ENCODE data around the gene CKAP2L.

The CKAP2L gene

DNA sequence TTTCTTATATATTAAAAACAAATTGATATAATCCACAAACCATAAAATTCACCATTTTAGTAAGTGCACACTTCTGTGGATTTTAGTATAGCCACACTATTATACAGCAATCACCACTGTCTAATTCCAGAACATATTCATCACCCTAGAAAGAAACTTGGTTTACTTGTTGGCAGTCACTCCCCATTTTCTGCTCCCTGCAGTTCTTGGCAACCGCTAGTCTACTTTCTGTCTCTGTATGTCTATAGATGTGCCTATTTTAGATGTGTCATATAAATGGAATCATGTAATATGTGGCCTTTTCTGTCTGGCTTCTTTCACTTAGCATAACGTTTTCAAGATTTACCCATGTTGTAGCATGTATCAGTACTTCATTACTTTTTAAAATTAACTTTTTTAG, 5.7 kb downstream of the CKAP2L start:
- no peak for DNase-seq

DNA sequence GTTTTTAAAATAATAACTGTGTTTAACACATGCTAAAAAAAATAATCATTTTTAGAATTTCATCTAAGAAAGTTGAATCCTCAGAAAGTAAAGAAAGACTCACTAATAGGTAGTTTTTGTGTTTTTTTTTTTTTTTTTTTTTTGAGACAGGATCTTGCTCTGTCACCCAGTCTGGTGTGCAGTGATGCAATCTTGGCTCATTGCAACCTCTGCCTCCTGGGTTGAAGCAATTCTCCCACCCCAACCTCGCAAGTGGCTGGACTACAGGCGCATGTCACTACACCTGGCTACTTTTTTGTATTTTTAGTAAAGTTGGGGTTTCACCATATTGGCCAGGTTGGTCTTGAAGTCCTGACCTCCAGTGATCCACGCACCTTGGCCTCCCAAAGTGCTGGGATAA, 7.1 kb downstream of the CKAP2L start:
- no peak for DNase-seq

DNA sequence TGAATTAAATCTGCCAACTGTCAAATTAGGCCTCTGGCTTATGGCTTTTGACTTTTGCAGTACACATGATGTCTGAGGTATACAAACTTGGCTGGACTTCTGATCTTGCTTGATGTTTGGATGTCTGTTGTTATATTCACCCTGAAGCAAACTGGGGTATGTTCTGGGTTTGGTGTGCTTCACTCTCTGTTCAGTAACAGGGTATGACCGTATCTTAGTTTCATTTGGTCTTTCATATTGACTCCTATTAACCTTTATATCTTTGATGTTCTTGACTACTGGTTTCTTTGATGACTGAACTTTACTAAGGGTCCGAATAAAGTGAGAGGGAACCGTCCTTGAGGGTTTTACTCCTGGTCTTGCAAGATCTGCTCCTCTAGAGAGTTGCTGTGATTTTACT, 8.2 kb downstream of the CKAP2L start:
- DNase-seq = no peak

DNA sequence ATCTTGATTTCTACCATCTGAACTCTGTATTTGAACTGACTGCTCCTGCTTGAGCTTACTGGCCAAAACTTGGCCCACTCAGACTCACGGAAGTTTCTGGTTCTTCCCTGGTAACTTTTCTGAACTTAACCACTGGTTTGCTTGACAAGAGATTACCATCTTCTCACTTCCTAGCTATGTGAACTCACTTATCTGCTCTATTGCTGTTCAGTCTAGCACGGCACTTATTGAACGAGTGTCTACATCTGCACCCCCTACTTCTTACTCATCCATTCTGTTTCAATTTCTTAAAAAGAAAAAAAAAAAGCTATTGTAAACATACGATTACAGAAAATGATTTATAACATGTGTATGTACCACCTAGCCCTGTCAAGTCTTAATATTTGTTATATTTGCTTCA, 9.0 kb downstream of the CKAP2L start:
- no peak for DNase-seq

DNA sequence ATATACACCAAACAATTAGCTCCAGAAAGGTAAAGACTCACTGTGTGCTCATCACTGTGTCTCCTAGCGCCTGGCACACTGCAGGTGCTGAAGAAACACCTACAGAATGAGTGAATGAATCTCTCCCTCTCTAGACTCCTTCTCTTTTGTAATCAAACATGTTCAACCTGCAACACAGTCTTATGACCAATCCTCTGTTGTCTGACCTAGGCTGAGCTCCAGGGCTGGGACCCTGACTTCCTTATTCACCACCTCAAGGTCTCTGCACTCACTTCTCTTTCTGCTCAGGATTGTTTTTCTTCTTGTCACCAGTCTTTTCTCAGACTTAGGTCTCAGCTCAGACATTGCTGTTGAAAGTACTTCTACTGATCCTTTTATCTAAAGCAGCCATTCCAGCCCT, 9.8 kb downstream of the CKAP2L start:
- no peak for DNase-seq

DNA sequence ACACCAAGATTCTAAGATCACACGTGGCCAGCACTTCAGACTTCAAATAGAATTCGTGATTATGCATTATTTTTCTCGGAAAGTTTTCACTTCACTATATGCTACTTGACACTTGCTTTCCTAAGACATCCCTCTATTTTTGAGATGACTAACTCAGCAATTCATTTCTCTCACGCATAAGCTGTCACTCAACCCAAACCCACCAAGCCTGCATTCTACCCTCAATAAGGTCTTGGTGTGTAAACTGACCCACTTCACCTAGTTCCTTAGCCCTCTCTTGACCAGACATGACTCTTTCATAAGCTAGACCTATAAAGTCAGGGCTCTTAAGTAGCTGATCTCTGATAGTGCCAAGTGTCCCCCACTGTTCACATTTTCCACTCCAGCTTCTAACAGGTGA, 11.7 kb downstream of the CKAP2L start:
- DNase-seq = no peak

DNA sequence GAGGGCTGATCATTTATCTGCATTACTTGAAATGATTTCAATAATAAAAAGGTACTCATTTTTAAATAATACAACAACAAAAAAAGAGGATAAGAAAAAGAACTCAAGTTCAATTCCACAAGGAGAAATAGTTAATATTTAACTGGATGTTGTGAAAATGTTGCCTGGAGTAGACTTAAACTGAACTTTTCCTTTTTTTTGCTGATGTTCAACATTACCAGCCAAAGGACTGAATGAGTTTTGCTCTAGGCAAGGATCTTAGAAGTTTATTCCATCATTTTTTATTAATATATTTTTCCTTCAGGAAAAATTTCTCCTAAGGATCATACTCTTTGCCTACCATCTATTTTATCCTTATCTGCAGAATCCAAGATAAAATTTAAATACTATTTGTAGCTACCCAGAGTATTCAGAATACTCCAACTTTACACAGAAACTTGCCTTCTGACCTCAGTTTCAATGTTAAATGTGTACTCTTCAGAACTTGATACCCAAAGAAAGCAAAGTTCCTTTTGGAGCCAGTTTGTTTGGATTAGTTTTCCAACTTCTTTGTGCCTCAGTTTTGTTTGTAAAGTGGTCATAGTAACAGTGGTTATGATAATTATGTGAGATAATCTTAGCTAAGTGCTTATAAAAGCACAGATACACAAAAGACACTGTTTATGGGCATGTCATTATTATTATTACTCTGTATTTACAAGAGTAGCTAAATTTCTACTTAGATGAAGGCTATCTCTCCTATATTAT, 12.8 kb downstream of the CKAP2L start:
- no peak for DNase-seq

DNA sequence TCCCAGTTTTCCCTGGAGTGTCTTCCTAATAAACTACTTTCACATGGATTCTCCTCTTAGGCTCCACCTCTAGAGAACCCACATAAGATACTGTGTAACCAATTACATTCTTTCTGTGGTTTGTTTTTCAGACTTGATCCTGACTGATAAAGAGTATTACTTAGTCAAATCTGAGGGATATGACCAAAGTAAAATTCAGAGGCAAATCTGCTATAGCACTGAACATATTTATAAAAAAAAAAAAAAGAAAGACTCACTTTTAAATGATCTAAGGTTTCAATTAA, 13.9 kb downstream of the CKAP2L start:
- DNase-seq = no peak

DNA sequence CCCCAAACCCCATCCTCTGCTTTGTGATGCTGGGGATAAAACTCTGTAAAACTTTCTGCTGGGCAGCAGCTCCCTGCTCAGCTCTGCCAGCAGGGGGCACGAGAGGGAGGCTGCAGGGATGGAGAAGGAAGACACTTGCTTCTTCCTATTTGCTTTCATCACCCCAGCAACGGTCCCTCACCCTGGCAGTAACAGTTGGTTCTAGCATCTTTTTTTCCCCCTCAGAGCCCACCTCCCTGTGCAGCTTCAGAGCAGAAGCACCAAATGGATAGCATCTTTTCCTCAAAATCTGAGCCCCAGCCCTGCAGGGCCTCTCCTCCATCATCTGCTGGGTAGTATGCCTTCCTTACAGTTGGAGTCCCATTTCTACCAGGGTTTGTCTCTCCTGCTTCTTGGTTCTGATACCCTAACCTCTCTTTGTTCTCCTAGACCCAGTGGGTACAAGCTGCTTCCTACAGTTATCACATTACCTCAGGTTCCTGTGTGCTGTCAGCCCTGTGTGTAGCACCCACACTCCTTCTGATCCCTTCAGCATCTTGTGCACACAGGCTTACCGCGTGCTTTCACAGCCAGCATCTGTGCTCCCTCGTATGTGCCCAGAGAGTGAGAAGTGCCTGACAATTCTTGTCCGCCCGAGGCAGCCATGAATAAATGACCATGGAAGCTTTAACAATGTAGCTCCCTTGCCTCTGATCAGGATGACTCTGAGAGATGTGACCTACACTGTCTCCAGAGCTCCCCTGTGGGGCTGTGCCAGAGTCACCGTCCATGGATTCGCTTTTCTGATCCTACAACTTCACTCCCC, 14.5 kb downstream of the CKAP2L start:
- peak; percentile 55 for DNase-seq

DNA sequence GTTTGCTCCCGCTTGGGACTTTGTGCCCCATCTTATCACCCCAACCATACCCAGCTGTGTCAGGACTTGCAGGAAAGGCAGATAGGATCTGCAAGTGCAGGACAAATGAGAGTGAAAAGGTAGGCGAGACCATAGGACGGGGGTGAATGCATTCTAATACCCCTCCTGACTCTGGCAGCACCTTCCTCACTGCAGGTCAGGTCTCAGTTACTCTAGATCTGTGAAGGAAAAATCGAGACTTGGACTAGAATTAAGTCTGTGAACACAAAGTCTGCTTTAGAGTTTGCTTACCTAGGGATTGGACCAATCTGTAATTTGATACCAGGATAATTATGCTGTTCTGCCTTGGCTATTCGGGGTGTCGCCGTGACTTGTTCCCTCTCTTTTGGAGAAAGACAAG, 23.9 kb downstream of the CKAP2L start:
- DNase-seq = no peak

DNA sequence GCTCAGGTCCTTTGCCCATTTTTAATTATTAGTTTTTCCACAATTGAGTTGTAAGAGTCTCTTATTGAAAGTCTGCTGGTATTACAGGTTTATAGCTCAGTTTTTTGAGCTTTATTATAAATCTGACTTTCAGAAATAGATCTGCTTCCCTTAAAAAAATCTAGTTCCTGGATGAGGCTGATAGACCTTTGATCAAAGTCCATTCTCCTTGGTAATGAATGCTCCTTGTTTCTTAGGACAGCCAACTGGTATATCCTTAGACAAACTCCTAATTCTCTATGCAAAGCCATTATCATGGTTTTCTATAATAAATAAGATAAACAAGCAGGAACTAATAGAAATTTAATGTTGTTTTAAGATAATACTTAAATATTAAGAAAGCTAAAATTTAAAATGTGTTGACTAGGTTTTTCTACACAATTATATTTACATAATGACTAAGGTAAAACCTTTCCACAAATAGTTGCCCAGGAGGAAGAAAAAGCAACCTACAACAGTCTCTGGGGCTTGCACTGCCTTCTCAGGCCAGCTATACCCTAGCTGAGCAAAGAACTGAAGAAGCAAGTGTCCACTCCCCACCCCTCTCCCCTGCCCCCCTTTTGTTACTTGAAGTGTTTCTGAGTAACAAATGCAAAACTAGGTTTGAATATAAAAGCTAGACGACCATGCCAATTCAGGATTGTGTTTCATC, 26.7 kb downstream of the CKAP2L start:
- no peak for DNase-seq

DNA sequence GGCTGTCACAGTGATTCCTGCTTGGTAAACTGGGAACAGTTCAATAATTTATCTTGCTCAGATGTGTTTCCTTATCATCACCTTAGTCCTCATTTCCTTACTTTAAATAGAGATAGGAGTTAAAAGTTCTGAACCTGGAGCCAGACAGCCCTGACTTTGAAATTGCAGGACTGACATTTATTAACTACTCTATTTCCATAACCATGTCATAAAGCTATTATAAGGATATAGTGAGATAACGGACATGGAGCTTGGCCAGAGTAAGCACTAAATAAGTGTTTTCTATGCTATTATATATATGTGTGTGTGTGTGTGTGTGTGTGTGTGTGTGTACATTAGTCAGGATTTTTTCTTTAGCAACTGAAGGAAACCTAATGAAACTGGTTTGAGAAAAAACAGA, 30.5 kb downstream of the CKAP2L start:
- DNase-seq = no peak

DNA sequence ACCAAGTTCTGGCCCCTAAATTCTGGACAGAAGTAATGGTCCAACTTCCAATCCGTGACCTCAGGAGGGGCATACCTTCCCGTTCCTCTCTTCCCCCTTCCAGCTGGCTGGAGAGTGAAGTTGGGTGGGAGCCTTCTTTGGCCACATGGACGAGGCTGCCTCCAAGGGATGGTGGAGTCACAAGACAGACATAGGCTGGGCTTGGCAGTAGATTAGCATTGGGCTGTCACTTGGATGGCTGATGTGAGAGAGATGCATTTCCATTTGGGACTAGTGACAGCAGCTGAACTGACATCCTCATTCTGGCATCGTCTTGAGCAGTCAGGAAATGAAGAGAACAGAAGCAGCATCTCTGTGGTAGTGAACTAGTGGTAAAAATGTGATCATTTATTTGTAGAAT, 31.0 kb downstream of the CKAP2L start:
- DNase-seq = no peak

DNA sequence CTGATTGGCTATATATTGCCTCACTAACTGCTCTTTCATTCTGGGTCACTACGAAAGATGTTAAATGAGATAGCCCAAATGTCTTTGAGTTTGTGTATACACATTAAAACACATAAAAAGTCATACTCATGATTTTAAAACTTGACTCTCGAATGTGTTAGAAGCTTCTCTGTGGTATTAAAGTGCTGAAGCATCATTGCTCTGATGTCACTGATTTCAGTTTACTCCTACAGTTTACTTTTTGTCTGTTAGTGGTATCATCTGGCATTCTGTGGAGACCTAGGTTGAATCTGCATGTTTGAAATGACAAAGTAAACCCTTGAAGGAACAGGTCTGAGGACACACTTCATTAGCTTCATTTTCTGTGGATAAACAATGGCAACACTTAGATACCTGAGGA, 32.9 kb downstream of the CKAP2L start:
- DNase-seq = no peak

DNA sequence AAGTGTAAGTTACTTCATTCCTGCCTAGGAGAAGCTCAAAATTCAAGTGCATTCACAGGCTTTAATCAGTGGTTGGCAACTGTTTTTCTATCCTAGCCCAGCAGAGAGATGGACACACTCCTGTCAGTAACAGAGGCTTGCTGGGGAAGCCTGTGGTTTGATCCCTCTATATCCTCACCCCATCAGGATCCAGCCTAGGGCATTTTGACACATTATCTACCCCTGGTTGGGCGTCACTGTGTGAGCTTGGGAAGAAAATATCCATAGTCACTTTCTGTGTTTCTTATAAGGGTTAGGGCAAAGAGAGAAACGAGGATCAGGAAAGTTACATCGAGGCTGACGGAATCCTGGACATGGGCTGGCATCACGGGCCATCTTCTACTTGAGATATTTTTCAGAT, 33.6 kb downstream of the CKAP2L start:
- no peak for DNase-seq

DNA sequence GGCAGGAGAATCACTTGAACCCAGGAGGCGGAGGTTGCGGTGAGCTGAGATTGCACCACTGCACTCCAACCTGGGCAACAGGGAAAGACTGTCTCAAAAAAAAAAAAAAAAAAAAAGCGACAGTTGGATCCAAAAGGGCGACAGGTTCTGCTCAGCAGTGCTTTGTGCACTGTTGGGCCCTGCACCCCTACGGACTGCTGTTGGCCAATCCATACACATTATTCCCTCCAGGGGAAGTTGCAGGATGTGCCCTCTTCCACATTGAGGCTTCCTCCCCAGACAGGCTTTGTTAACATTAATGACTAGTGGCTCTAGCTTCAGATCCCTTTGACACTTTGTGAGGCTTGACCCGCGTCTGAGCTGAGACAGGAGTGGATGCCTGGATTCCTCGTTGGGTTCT, 34.2 kb downstream of the CKAP2L start:
- DNase-seq = no peak

DNA sequence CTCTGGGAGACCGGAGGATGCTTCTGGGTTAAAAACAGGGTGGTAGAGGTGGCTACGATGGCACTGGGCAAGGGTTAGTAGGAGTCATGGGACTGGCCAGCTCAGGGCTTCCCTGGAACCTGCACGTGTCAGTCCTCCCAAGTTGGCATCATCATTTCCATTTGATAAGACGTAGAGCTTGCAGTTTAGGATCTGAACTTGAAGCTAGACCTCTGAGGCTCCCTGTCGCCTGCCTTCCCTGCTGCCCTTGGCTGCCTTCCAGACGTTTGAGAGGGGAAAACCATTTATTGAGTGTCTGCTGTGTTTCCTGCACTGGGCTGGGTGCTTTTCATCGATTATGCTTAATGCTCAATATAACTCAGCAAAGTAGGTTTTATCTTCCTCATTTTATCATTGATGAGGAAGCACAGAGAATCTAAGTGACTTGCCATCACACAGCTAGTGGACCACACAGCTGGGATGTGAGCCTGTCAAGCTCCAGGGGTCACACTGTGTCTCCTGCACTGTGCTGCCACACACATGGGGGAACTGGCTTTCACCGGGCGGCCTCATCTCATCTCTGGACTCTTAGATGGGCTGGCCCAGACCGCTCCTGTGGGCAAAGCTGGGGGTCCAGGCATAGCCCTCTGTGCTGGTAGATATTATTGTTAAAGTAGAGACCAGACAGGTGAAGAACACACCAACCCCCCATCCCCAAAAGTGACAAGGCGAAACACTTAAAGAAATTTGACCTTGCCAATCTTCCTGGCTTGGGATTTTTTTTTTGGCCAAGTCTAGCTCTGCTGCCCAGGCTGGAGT, 35.8 kb downstream of the CKAP2L start:
- no peak for DNase-seq

DNA sequence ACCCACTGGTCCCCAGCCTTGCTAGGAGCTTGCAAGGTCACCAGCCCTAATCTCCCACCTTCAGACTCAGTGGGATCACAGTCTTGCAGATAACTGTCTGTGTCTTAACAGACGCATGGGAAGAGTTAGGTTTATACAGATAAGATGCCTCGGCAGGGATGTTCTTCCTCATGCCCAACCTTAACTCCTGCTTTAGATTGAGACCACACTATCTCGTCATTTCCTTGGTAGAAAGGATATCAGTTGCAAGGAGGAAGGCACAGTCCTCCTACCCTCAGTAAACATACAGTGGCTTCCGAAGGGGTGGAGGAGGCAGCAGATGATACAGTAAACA, 36.4 kb downstream of the CKAP2L start:
- no peak for DNase-seq

DNA sequence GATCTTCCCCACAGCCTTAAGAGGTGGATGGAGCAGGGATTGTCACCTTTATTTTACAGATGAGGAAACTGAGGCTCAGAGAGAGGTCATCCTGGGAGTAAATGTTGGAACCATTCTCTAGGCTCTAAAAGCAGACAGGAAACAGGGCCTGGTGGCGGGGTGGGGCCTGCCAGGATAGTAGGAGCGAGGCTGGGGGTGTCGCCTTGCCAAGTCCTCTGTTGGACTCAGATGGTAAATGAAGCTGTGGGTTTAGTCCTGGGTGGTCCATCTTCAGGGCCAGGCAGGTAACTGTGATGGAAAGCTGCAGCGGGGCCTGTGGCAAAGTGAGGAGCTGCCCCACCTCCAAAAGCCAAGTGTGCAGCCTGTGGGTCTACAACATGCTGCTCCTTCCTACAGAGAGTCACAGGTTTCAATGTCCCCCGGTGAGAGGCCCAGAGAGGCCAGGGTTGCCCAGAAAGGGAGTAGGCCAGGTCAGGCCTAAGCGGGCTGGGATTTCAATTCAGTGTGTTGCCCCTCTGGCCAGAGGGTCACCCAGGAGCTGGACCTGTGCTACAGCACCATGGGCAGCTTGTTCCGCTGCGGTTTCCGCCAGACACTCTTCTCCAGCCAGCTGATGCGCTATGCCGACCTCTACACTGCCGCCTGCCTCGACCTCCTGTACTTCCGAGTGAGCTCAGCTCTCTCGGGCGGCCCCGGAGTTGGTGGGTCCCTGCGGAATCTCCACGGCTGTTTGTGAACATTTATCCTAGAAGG, 37.0 kb downstream of the CKAP2L start:
- no peak for DNase-seq

DNA sequence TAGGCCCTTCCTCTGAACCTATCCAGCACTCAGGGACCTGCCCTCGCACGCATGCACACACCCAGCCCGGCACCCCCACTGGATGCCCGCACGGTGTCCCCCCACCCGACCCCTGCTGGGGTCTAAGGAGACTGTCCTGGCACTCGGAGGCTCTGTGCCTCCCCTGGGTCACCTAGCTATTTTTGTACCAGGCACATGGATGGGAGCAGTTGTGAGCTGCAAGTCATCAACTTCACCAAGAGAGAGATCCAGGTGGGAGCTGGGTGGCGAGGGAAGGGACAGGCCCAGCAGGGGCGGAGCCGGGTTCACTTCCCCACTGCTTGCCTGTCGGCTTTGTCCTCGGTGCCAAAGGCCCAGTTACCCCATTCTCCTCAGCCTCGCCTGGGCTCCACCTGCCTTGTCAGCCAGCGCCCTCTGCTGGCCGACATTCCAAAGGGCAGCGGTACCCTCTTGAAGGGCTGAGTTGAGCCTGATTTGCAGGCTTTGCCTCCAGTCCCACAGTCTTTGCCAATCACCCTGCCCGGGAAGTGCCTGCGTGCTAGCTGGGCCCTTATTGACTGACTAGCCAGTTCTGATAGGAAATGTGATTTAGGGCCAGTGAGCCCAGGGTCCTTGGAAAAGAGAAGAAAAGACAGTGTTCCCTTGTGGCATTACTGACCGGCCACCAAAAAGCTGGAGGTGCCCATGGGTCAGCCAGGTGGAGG, 37.8 kb downstream of the CKAP2L start:
- peak; percentile 89 for DNase-seq

DNA sequence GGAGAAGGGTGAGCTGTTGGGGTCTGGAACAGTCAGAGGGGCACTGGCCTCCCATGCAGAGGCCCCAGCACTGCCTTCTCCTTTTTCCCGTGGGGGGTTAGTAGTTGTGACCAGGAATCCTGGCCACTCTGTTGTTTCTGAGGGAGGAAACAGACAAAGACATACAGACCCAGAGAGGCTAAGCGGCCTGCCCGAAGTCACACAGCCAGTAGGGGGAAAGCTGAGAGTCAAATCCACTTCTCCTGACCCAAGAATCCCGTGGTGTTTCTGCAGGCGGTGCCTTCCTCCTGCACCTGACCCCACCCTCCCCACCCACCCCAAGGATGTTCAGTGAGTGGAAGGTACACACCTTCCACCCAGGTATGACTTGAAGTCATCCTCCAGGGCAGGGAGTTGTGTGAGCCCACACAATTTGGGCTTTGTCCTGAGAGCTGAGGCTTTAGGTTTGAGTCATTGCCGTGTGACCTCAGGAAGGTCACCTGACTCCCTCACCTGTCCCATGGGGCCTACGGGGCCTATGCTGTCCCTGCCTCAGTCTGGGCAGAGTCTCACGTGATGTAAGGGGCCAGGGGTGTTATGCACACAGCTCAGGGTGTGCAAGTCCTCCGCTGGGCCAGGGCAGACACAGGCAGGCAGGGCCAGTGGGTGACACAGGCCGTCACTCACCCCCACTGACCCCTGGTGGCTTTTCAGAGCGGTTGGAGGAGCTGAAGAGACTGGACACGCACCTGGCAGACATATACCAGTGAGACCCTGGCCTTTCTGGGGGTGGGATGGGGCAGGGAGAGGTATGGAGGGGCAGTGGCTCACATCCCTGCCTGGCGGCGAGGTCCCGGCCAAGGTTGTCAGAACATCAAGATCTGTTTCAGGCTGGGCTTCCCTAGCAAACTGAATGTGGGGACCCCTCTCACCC, 38.6 kb downstream of the CKAP2L start:
- DNase-seq = no peak
